OCI-M2 (cell line): ENCODE results near the gene A3GALT2.

Experiments
- DNase-seq: peaks from one replicate; lab custom pipeline; 2025; ENCODE audit not compliant: unreplicated experiment; lab: John Stamatoyannopoulos, UW

Gene A3GALT2

DNA sequence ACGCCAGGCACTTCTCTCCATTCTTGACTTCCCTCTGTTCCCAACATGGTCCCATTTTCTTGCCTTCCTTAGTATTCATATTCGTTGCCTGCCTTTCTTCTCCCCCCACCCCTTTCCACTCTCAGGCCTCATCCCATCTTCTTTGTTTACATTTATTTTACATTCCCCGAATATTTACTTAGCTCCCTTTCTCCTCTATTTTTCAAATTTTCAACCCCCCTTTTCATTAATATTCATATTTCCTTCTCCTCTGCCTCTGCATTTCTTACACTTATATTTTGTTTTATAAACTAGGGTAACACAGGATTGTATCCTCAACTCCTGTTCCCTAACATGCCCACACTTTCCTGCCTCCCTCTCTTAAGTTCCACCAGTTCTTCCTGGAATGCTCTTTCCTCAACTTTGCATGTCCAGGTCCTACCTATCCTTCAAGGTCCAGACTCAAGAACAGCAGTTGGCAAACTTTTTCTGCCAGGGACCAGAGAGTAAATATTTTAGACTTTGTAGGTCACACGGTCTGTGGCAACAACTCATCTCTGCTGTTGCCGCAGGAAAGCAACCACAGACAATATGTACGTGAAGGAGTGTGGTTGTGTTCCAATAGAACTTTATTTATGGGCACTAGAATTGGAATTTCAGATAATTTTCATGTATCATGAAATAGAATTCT, 29.8 kb upstream of the A3GALT2 start:
- DNase-seq, result no peak

DNA sequence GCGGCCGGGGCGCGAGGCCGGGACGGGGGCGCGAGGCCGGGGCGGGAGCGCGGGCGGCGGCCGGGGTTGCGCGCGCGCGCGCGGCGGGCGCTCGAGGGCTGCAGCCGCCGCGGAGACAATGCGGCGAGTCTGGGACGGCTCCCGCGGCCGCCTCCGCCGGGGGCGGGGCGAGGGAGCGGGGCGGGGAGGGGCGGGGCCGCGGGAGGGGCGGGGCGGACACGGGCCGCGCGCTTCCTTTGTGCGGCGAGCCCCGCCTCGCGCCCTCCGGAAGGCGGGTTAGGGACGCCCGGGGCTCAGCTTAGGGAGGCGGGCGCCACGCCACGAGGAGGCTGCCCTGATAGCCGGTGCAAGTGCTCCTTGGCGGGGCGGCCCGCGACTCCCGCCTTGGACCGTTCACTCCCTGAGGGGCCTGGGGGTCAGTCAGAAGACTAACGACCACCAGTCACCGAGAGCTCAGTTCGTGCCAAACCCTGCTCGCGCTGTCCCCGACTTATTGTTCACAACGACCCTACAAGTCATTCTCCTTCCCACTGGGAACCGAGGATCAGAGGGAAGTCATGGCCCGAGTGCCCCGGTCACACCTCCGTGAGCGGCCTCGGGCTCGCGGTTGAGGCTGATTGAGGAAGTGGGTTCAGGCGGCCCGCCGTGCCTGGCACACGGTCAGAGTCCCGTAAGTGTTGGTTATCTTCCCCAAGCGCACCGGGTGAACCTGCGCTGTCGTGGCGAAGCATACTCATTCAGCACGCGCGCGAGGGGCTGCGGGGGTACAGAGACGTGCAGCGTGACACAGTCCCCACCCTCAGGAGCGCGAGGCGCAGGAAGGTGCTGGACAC, 29.1 kb upstream of the A3GALT2 start:
- DNase-seq, result no peak

DNA sequence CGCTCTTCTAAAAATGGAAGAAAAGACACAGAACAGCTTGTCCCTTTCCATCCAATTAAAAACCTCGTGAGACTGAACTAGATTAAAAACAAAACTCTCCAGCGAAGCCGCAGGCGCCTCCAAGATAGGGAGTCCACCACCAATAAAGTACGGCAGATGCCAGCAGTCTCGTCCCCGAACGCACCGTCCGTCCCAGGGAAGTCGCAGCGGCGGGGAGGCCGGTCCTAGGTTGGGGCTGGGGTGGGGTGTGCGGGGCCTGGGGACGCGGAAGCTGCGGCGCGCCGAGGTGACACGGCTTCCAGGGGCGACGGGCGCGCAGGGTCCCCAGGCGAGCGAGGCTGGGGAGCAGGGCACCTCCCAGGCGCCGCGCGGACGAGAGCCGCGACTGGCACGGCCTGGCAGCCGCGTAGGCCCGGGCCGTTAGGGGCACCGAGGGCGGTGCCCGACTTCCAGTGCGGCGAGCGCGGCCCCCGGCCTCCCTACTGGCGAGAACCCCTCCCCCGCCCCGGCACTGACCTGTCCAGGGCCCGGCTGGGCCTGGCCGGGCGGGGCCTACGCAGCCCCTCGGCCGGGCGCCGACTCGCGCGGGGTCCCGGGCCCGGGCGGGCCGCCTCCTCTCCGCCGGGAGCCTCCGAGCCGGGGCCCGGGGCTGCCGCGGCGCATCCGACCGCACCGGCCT, 28.3 kb upstream of the A3GALT2 start:
- DNase-seq, result no peak

DNA sequence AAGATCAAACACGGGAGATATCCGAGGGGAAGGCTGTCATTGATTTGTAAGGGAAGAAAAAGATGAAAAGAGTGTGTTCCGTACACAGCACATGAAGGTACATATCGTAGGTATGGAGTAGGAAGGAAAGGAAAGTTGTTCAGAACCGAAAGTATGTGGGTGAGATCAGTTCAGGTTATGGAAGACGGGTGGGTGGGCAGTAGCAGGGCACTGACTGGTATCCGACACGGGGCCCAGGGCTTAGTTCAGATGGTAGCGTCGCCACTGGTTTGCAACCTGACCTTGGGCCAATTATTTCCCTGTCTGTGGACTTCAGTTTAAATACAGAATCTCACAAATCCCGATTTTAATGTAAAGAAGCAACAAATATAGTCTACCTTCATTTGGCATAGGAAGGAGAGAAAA, 27.8 kb upstream of the A3GALT2 start:
- DNase-seq, result no peak

DNA sequence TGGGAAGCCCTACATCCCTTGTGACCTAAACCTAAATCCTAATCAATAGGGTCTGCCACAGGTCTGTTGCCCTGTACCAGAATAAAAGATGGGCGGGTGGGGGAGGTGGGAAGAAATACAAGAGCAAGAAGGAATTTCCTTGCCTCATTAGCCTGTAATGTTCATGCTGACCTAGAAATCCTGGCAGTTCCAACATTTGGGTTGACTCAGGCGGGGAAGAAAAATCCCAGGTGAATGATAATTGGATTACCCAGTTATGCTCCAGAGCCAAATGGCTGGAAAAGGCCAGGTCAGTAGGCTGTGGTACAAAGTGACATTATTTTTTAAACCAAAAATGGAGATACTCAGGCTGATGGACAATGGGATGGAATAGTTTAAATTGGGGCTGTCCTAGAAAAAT, 27.3 kb upstream of the A3GALT2 start:
- DNase-seq, result no peak

DNA sequence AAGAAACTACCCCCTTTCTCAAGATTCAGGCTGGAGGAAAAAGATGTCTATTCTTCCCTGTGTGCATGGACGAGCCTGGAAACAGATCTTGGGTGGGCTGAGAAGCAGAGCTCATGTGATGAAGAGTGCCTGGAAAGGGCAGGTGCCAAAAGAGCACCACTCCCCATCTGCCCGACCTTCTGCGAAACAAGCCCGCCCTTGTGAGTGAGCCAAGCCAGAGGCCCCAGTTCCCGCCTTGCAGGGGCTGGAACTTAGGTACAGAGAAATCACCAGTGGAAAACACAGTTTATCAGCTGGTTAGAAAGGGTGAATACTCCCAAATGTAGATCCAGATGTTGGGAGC, 26.7 kb upstream of the A3GALT2 start:
- DNase-seq, result no peak

DNA sequence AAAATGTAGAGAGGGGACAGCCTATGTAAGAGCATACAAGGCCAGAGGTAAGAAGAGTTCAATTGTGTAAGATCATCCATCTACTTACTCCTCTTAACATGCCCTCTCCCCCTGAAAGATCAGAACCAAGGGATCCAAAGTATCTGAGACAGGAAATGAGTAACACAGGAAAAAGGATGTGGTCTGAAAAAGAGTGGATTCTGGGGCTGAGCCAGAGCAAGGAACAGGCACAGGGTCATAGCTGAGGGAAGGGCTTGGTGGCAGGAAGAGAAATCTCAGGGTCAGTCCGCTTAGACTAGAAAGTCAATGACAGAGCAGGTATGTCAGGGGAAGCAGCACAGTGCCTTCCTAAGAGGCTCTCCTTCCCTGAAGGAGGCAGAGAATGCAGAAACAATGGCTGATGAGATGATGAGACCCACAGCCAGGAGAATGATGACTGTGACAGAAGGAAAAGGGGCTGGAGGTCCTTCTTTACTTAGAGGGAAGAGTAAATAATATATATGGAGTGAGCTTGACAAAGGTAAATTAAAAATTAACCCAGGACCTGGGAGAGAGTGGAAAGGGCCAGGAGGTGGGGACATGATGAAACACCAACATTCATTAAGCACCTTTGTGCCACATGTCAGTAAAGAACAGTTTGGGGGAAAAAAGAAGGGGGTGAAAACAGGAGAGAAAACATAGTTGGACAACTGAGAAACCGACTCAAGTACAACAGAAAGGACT, 26.2 kb upstream of the A3GALT2 start:
- no peak for DNase-seq

DNA sequence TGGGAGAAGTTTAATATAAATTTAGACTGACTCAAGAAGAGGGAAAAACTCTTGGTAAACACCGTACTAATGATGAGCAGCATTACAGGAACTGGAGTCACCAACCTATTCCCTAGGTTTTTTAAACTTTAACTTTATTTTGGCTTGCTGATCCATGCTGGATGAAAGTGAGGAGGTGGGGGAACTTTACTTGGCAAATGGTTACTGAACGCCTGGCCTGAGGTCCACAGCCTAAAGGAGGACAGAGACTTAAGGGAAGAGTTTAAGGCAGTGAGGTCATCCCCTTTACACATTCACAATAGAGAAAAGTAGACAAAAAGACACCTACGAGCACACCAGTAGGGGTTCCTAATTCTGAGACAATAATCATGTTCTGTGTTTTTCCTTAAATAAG, 25.6 kb upstream of the A3GALT2 start:
- DNase-seq, result no peak

DNA sequence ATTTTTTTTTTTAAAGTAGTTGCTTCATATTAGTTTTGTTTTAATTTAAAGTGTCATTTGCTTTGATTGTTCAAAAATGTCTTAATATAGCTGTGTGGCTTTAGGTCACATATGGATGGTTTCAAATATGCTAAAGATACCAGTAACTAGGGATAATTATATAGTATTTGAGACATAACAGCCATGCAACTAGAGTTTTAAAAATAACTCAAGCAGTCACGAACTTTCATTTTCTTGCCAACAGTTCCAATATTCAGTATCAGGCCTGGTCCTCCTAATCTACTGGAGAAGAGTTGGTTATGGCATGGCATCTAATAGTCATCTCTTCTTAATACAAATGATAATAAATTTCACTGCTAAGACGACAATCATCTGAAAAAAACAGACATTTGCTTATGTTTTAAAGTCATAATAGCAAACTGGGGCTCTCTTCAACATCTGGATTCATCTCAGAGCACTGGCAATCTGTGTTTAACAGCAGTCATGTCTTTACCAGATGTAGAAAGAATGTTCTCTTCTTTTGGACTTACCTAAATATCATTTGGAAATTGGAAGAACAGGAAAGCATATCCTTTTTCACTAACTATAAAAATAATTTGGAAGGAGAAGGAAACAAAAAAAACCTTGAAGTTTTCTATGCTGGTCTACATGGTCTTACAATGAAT, 24.1 kb upstream of the A3GALT2 start:
- DNase-seq, result no peak

DNA sequence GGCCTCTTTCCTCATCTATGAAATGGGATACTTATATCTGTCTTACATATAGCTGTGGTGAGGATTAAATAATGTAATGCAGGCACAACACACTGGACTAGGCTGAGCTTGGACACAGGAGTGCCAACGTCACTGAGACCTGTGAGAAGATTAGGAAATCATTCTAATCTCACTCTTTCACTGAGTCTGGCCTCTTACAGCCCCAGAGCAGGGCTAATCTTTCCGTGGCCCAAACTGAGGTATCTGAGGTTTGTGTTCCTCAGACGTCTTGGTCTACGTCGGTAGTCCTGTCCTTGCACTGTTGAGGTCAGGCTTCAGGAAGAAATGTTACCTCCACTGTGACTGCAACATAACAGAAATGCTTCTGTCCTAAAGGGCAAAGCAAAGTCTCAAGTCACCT, 22.6 kb upstream of the A3GALT2 start:
- DNase-seq, result no peak

DNA sequence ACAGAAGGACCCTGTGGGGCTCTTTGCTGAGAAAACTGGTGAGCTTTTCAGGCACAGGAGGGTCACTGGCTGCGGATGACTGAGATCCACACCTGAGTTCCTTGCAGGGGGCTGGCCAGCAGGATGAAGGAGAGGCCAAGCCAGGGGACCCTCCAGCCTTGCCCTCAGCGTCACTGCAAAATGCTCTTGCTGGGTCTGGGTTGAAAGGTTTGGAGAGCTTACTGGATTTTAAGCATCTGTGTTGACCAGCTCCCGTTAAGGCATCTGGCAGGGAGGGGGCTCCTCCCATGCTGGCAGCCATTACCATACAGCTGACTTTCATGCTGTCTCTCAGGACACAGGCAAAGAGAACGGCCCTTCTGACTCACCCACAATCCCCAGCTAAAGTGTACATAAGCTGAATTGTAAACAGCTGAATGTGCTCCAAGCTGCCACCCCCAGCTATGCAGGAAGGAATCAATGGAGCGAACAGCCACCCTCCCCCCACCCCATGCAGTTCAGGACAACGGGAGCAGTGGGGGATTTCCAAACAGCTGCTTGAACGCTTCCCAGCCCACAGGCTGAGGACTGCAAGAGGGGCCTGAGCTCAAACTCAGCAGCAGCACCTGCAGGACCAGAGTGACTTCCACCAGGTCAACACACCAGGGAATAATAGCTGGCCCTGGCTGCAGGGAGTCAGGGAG, 21.3 kb upstream of the A3GALT2 start:
- no peak for DNase-seq

DNA sequence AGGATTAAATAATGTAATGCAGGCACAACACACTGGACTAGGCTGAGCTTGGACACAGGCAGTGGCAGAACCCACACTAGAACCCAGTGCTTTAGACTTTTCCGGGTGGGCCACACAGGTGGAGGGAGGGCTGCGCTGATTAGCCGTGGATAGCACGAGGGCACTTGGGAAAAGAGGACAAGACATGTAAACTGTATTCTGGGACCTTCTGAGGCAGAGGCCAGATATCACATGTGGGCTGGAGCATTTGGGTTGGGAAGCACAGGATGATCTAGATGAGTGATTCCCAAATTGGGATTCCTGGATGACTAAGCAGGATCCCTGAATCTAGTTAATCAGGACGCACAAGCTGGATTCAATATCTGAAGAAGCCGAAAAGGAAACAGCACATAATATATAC, 20.3 kb upstream of the A3GALT2 start:
- DNase-seq, result no peak

DNA sequence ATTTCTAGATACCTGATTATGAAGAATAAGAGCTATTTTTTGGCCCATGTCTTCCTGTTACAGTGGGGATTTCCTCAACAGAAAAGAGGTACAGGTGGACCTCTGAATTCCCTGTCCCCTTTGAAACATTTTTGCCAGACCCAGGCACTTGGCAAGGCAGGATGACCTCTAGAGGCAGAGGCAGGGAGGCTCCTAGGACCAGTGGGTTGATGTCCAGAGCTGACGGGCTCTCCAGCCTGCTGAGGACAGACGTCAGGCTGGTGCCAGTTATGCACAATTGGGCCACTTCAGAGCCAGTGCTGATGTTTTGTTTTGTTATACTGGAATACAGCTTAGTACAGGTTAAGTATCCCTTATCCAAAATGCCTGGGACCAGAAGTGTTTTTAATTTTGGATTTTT, 18.5 kb upstream of the A3GALT2 start:
- no peak for DNase-seq

DNA sequence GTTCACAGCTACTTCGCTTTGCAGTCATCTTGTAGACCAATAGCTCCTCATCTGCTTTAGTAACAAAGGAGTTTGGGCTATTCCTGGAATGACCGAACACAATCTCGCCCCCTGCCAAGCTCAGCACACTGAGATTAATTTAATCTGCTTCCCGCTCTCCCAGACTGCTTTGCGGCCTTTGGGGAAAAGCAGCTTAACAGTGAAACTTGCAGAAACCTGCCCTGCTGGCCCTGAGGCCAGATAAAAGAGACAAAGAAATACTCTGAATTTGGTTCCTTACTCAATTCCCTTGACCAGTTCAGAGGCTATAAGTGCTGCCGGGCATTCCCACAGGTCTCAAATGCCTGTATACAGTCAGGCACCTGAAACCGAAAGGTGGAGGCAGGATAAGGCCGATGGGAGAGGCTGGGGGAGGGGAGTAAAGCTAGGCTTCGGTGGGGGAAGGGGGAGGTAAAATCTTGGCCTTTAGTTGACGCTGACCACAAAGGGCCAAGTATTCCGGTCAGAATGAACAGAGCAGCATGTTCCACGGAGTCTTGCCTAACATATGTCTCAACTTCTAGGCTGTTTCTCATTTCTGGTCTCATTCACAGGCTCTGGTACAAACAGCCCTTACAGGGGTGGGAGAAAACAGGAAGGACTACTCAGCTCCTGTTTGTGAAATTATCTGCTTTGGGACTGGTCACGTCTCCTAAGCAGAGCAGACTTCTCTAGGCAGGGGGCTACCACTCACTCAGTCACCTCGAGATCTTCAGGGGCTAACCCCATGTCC, 17.7 kb upstream of the A3GALT2 start:
- DNase-seq, result no peak

DNA sequence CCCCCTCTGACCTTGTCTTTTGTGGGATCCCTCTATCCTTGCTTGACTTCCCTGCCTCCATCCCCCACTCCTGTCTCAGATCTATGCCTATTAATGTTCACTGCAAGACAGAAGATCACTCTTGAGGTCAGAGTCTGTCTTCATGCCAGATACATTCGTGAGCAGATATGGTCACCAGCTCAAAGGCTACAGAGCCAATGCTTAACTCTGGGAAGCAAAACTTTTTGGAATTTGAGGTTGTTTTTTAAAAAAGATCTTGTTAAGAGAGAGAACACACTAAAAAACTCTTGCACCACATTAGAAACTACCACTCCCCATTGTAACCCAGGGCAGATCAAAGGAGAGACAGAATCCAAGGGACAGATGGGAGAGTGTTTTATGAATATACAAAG, 17.1 kb upstream of the A3GALT2 start:
- no peak for DNase-seq

DNA sequence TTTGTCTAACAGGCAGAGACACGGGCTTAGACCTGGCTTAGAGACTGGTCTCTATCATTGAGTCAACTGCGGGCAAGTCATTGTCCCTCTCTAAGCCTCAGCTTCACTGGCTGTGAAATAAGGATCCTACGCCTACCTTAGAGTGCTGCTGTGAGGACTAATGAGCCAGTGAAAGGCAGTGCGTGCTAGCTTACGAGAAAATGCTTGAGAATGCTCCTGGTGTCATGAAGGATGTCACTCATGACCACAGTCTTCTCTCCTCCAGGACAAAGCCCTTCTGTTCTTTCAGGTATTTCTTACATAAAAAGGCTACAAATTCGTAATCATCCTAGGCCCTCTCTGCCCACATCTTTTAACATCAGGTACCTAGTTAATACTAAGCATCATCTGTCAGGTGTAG, 16.5 kb upstream of the A3GALT2 start:
- no peak for DNase-seq

DNA sequence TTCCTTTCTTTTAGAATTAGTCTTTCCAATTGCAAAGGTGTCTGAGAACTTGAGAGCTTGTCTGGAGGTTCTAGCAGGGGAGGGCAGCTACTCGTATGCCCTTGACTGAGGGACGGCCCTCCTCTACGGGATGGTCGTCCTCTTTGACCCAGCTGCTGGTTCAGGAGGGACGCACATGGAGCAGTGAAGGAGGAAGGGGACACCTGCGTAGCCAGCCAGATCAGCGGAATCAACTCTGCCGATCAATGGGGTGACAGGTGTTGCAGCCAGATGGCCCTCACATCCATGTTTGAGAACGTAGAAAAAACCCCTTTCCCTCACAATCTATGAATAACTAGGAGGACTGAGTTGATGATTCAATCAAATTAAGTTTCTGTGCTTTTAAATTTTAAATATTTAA, 15.7 kb upstream of the A3GALT2 start:
- no peak for DNase-seq

DNA sequence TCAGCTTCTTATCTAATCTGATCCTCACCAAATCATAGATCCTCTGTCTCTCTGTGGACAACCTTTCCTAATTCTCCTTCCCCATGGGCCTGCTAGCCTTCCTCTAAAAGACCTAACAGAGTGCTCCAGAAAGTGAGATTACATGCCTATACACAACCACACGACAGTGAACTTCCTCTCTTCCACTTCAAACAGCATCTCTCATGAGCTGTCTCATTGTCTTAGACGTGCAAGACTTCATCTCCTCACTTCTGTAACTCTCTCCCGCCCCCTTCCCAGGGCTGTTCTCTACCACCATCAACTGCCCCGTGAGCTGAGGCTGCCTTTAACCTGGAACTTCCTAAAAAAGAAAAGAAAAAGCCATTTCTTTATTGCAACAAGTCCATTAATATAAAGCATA, 14.1 kb upstream of the A3GALT2 start:
- no peak for DNase-seq

DNA sequence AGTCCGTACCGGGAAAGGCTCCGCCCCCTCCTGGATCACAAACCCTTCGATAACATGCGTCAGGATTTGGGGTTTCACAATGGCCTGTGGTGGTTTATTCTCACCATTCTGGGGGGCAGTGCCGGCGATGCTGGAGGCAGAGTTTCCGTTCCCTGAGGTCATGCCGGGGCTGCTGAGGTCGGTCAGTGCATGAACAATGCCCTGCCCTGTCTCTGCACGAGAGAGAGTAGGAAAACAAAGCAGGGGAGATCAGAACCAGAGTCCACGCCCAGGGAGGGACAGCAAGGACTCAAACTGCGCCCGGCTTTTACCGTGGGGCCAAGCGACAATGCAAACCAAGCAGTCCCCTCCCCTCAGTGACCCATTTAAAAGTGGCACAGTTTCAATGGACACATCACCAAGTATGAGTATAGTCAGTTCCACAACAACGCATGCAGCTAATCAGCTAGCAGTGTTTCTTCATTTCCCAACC, 13.2 kb upstream of the A3GALT2 start:
- DNase-seq, result no peak

DNA sequence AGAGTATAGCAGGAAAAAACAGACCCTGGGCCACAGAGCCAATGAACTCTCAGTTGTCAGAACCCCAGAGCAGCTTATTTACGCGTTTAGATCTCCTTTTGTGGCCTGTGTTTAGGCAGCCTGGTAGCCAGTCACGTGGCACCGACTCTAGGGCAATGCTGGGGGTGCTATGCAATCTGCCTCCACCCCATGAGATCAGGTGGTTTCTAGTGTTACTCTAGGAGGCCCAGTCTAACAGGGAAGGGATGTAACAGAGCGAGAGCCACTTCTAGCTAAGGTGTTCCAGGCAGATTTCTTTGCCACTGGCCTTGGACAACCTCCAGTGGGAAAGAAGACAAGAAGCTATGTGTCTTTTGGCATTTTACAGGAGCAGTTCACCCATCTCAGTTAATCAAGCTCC, 12.0 kb upstream of the A3GALT2 start:
- DNase-seq, result no peak
